ENCODE data around the gene KLK6. TPM values are rescaled to one million over a fixed set of nuclear protein-coding genes. Genes with fewer than 3 reads are reported as not detected.
A peak's percentile ranks its signal among the peaks of the same experiment; 100 is the strongest.

The KLK6 gene
- total RNA-seq = not detected

DNA sequence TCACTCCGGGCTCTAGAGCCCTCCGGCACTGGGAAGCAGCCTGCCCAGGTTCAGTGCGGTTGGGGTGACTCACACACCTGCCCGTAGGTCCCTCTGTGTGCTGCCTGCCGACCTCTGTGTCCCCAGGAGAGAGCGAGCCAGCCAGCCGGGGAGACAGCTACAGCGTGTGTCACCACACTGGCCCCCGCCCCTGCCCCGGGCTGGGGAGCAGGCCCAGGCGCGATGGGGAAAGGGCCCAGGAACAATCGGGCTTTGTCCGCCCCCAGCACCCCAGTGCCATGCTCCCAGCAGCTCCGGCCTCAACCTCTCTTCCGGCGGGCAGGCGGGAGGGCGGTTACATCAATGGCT lies at the start of gene KLK6:
KLK6 (minus strand) TSS at position 179 of the 348 bp plus-strand sequence. CDS start 1,487 bp downstream, outside the sequence.
- H3K27ac Mint-ChIP-seq = no peak within 1 kb of the TSS
- H3K4me1 Mint-ChIP-seq (ENCODE audit: low read depth) = no peaks in the 10 kb centered on the region
- CTCF ChIA-PET = no interaction called here
- no peak for DNase-seq
- no peak within 1 kb of the TSS for H3K4me3 Mint-ChIP-seq
- H3K36me3 Mint-ChIP-seq (ENCODE audit: low read depth) = no peaks in the 10 kb centered on the region
- H3K27me3 Mint-ChIP-seq (ENCODE audit: low read depth) = peaks cover 36% of the 10 kb centered on the region
- intact Hi-C loops (cut with micrococcal nuclease) = no loop called here
- H3K9me3 Mint-ChIP-seq = no peaks in the 10 kb centered on the region

DNA sequence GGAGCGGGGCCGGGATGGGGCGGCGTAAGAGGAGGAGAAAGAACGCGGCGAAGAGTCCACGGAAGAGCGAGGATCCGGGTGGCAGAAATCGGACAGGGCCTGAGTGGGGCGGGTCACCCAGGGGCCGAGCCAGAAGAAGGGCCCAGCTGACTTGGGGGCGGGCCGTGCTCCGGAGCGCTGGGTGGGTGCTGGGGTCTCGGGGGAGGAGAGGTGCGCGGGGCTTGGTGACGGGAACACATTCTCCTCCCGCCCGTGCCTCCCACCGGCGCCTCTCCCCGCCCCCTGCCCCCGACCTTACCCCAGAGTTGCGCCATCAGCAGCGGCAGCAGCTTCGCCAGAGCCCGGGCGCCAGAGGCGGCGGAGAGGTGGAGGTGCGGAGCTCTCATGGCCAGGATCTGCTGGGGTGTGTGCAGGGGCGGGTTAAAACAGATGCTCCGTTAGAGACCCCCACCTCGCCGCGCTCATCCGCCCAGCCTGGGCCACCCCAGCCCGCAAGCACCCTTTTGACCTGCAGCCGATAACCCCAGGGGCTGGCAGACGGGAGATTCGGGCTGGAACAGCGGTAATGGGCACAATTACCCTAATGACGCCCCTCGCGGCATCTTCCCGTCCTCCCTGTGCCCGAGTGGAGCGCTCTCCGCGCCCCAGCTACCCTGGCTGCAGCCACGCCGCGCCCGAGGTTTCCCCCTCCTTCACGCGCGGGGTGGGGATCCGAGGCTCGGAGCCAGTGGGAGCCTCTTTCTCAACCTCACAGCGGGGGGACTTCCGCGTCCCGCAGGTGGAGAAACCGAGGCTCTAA lies 49.6 kb upstream of the KLK6 start:
- Mint-ChIP-seq H3K9me3 (no peaks in the 10 kb centered on the region), H3K4me1 (ENCODE audit: low read depth) (peaks cover 13% of the 10 kb centered on the region)
- CTCF ChIA-PET = interaction anchor here (0.6 kb wide), 1 partner anchor 47 kb away, joined by 5 read pairs; no protein-coding TSS in a partner anchor

GRCh38 chr19:51016798-51017683 lies 47.6 kb upstream of the KLK6 start:
- peak; percentile 32 for DNase-seq
- Mint-ChIP-seq H3K36me3 (ENCODE audit: low read depth) (no peaks in the 10 kb centered on the region), H3K9me3 (no peaks in the 10 kb centered on the region), H3K27ac (no peak overlapping the region), H3K27me3 (ENCODE audit: low read depth) (peaks cover 62% of the 10 kb centered on the region), H3K4me1 (ENCODE audit: low read depth) (peaks cover 13% of the 10 kb centered on the region), H3K4me3 (no peak overlapping the region)
- CTCF ChIA-PET = interaction anchor here (2.2 kb wide), 1 partner anchor 11 kb away, joined by 5 read pairs; no protein-coding TSS in a partner anchor
- intact Hi-C loops (cut with micrococcal nuclease) = loop anchor here (10.0 kb wide), 1 partner anchor 92 kb away; no protein-coding TSS in a partner anchor

More for the DNA sequence above, 49.6 kb upstream of the KLK6 start:
- no peaks in the 10 kb centered on the region for H3K36me3 Mint-ChIP-seq (ENCODE audit: low read depth)
- intact Hi-C loops (cut with micrococcal nuclease) = loop anchor here (10.0 kb wide), 1 partner anchor 94 kb away; no protein-coding TSS in a partner anchor
- H3K27me3 Mint-ChIP-seq (ENCODE audit: low read depth) = peaks cover 62% of the 10 kb centered on the region
- no peak for DNase-seq
- no peak overlapping the region for H3K4me3 Mint-ChIP-seq
- no peak overlapping the region for H3K27ac Mint-ChIP-seq

- Mint-ChIP-seq H3K4me3 (no peak overlapping the region), H3K4me1 (ENCODE audit: low read depth) (peaks cover 13% of the 10 kb centered on the region), H3K36me3 (ENCODE audit: low read depth) (no peaks in the 10 kb centered on the region), H3K27ac (no peak overlapping the region), H3K9me3 (no peaks in the 10 kb centered on the region), H3K27me3 (ENCODE audit: low read depth) (peaks cover 63% of the 10 kb centered on the region)
- CTCF ChIA-PET = interaction anchor here (0.7 to 2.2 kb wide), 3 partner anchors 12 to 184 kb away, joined by 4 to 6 read pairs (median 5); no protein-coding TSS in a partner anchor
- DNase-seq = no peak
- intact Hi-C loops (cut with micrococcal nuclease) = loop anchor here (10.0 kb wide), 1 partner anchor 91 kb away; no protein-coding TSS in a partner anchor
Measured at GRCh38 chr19:51015691-51016267, 46.4 kb upstream of the KLK6 start.

GRCh38 chr19:51014242-51014641 lies 44.9 kb upstream of the KLK6 start:
- Mint-ChIP-seq H3K4me1 (ENCODE audit: low read depth) (peaks cover 13% of the 10 kb centered on the region), H3K4me3 (no peak overlapping the region), H3K36me3 (ENCODE audit: low read depth) (no peaks in the 10 kb centered on the region), H3K9me3 (no peaks in the 10 kb centered on the region), H3K27ac (no peak overlapping the region), H3K27me3 (ENCODE audit: low read depth) (peaks cover 57% of the 10 kb centered on the region)
- intact Hi-C loops (cut with micrococcal nuclease) = loop anchor here (10.0 kb wide), 1 partner anchor 89 kb away; no protein-coding TSS in a partner anchor
- CTCF ChIA-PET = no interaction called here
- no peak for DNase-seq

GRCh38 chr19:51012661-51013190 lies 43.3 kb upstream of the KLK6 start:
- CTCF ChIA-PET = interaction anchor here (1.0 kb wide), 2 partner anchors 54 to 146 kb away, joined by 3 to 4 read pairs; no protein-coding TSS in a partner anchor
- Mint-ChIP-seq H3K4me1 (ENCODE audit: low read depth) (peaks cover 7% of the 10 kb centered on the region), H3K27ac (no peak overlapping the region), H3K27me3 (ENCODE audit: low read depth) (peaks cover 52% of the 10 kb centered on the region), H3K4me3 (no peak overlapping the region), H3K36me3 (ENCODE audit: low read depth) (no peaks in the 10 kb centered on the region), H3K9me3 (no peaks in the 10 kb centered on the region)
- intact Hi-C loops (cut with micrococcal nuclease) = loop anchor here (10.0 kb wide), 1 partner anchor 88 kb away; no protein-coding TSS in a partner anchor
- no peak for DNase-seq

- DNase-seq = no peak
- no peak overlapping the region for H3K27ac Mint-ChIP-seq
- H3K4me3 Mint-ChIP-seq = no peak overlapping the region
- intact Hi-C loops (cut with micrococcal nuclease) = loop anchor here (10.0 kb wide), 1 partner anchor 85 kb away; no protein-coding TSS in a partner anchor
- no peaks in the 10 kb centered on the region for H3K36me3 Mint-ChIP-seq (ENCODE audit: low read depth)
- H3K9me3 Mint-ChIP-seq = no peaks in the 10 kb centered on the region
- H3K4me1 Mint-ChIP-seq (ENCODE audit: low read depth) = no peaks in the 10 kb centered on the region
- CTCF ChIA-PET = no interaction called here
- H3K27me3 Mint-ChIP-seq (ENCODE audit: low read depth) = peaks cover 36% of the 10 kb centered on the region
Measured at GRCh38 chr19:51010066-51010795, 40.8 kb upstream of the KLK6 start.

DNA sequence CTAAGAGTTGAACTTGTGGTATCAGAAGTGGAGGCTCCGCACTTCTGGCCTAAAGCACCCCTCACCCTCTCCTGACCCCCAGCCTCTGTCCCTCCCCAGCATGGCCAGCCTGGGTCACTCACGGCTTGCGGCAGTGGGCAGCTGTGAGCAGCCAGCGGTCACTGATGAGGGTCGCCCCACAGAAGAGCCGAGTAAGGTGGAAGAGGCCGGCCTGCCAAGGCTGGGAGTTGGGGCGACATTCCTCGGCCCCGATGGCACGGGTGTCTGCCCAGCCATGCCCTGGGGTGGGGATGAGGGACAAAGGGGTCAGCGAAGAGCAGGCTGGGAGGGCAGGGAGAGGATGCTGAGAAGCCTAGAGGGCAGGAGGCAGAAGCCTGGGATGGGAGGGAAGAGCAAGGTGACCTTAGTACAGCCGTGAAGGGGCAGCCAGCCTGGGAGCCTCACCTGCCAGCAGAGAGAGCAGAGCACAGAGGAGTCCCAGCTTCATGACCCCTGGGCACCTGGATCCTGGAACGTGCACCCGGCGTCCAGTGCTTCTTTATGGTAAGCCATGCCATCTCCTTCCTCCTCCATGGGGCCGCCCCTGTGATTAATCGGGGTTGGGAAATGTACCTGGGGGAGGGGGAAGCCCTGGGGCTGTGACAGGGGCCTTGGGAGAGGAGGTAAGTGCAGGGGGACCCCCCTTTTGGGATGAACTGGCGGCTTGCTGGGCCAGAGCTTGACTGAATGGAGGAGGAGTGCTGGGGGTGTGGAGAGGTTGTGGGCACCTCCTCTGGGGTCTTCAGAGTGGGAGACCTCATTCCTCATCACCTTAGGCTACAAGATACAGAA lies 39.9 kb upstream of the KLK6 start:
- Mint-ChIP-seq H3K27ac (no peak overlapping the region), H3K27me3 (ENCODE audit: low read depth) (peaks cover 30% of the 10 kb centered on the region), H3K4me3 (no peak overlapping the region), H3K36me3 (ENCODE audit: low read depth) (no peaks in the 10 kb centered on the region), H3K9me3 (no peaks in the 10 kb centered on the region), H3K4me1 (ENCODE audit: low read depth) (no peaks in the 10 kb centered on the region)
- CTCF ChIA-PET = no interaction called here
- no peak for DNase-seq
- intact Hi-C loops (cut with micrococcal nuclease) = no loop called here

DNA sequence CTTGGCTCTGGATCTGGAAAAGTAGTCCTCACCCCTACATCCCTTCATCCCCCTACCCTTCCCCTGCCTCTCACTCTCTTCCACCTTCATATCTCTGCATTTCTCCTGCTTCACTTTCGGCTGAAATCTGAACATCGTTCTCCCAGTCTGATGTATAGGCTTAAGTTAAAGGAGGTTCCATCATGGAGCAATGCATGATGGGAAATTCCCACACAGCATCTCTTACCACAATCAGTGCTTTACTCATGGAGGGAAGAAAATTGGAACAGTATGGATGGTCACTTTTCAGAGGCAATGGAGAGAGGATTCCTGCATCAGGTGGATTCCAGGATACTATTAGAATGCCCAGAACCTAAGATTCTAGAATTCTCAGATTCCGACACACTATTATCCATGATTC lies 38.1 kb upstream of the KLK6 start:
- no peak for DNase-seq
- Mint-ChIP-seq H3K9me3 (no peaks in the 10 kb centered on the region), H3K27me3 (ENCODE audit: low read depth) (peaks cover 24% of the 10 kb centered on the region), H3K27ac (no peak overlapping the region), H3K4me1 (ENCODE audit: low read depth) (no peaks in the 10 kb centered on the region), H3K36me3 (ENCODE audit: low read depth) (no peaks in the 10 kb centered on the region), H3K4me3 (no peak overlapping the region)
- intact Hi-C loops (cut with micrococcal nuclease) = no loop called here
- CTCF ChIA-PET = no interaction called here

- Mint-ChIP-seq H3K27me3 (ENCODE audit: low read depth) (peaks cover 32% of the 10 kb centered on the region), H3K9me3 (no peaks in the 10 kb centered on the region), H3K27ac (no peak overlapping the region), H3K36me3 (ENCODE audit: low read depth) (no peaks in the 10 kb centered on the region), H3K4me1 (ENCODE audit: low read depth) (no peaks in the 10 kb centered on the region), H3K4me3 (no peak overlapping the region)
- DNase-seq = no peak
- intact Hi-C loops (cut with micrococcal nuclease) = no loop called here
- CTCF ChIA-PET = no interaction called here
Measured at GRCh38 chr19:51006406-51006805, 37.0 kb upstream of the KLK6 start.

DNA sequence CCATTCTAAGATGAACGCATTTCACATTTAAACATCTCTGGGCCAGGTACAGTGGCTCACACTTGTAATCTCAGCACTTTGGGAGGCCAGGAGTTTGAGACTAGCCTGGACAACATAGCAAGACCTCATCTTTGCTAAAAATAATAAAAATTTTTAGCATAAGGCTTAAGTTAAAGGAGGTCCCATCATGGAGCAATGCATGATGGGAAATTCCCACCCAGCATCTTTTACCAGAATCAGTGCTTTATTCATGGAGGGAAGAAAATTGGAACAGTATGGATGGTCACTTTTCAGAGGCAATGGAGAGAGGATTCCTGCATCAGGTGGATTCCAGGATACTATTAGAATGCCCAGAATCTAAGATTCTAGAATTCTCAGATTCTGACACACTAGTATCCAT lies 35.9 kb upstream of the KLK6 start:
- no peak for DNase-seq
- Mint-ChIP-seq H3K27me3 (ENCODE audit: low read depth) (peaks cover 32% of the 10 kb centered on the region), H3K4me1 (ENCODE audit: low read depth) (no peaks in the 10 kb centered on the region), H3K4me3 (no peak overlapping the region), H3K27ac (no peak overlapping the region), H3K36me3 (ENCODE audit: low read depth) (no peaks in the 10 kb centered on the region), H3K9me3 (no peaks in the 10 kb centered on the region)
- intact Hi-C loops (cut with micrococcal nuclease) = no loop called here
- CTCF ChIA-PET = no interaction called here

All from activated naive CD4-positive, alpha-beta T cell treated with anti-CD3 and anti-CD28 coated beads for 36 hours (primary cell).